Measurements from ENCODE around the gene KDELR1.

The KDELR1 gene

GRCh38 chr19:48342414-48342738, 49.0 kb downstream of the KDELR1 start:
- no peak for DNase-seq (ENCODE audit: low read depth)

DNA sequence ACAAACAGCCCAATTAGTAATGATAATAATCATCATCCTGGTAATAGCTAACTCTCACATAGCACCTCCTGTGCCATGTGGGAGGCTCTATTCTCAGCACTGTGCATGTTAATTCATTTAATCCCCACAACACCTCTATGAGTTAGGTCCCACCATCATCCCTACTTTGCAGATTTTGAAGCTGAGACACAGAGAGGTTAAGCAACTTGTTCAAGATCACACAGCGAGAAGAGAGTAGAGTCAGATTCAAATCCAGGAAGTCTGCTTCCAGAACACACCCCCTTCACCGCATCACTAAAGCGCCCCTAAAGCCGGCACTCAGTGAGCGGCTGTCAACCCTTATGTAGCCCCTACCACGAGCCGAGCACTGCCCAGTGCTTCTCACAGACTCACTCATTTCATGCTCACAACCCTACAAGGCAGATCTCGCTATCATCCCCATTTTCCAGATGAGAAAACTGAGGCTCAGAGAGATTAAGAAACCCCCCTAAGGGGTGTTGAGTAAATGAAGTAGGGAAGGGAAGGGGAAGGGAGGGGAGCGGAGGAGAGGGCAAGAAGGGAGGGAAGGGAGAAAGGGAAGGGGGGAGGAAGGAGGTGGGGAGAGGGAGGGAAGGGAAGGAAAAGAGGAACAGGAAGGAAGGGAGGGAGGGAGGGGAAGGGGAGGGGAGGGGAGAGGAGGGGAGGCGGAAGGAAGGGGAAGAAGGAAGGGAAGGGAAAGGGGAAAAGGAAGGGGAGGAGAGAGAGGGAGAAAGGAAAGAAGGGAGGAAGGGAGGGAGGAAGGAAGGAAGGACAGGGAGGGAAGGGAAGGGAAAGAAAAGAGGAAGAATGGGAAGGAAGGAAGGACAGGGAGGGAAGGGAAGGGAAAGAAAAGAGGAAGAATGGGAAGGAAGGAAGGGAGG, 49.6 kb downstream of the KDELR1 start:
- no peak for DNase-seq (ENCODE audit: low read depth)

- no peak for DNase-seq (ENCODE audit: low read depth)
These were observed 50.4 kb downstream of the KDELR1 start for GRCh38 chr19:48340995-48341394.

- no peak for DNase-seq (ENCODE audit: low read depth)
These were observed 52.4 kb downstream of the KDELR1 start for GRCh38 chr19:48338802-48339503.

DNA sequence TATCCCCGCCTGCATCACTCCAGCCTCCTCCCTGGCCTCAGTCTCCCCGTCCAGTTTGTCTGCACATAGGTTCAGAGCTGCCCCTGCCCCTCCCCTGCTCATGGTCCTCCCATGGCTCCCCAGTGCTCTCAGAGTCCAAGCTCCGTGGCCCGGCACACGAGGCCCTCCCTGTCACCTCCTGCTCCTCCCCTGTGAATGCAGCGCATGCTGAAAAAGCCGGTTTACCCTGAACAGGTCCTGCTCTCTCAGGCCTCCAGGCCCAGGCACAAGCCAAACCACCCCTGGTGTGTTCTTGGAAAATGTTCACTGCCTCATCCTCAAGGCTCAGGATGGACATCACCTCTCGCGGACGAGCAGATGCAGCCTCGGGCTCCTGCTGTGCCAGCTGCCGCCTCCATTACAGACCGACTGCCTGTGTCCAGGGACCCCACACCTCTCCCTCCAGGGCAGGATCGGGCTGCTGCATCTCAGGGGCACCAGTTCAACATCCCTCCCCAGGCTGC, 53.0 kb downstream of the KDELR1 start:
- no peak for DNase-seq (ENCODE audit: low read depth)

DNA sequence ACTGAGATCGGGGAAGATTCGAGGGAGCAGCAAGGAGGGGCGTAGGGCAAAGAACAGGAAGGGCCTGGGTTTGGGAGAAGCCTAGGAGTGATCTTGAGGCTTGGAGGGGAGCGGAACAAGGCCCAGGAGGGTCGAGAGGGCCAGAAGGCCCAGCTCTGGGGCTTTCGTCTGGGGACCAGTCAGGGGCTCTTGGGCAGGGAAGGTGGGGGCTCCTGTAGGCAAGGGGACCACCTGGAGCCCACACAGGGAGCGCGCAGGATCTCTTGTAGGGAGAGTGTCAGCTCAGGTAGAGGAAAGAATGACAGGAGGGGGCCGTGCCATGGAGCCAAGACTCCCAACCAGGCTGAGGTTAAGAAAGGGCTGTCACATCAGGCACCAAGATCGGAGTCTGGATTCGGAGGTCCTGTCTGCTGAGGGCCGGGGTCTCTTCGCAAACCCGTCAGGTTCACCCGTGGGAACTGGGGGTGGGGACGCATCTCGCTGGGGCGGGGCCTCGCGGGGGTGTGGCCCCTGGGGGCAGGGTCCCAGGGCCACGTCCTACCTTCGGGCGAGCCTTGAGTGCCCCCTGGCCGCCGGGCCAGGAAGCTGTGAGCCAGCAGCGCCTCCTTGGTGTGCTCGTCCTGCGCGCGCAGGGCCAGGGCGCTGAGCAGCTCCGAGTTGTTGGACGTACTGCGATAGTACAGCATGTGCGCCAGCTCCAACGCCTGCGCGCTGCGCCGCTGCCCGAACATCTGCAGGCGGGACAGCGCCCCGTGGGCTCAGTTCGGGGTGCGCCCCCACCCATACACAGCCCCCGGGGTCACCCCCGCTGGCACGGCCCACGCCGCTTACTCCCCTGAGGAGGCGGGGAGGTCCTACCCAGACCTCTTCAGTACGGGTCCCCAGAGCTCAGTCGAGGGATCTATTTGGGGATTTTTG, 57.6 kb downstream of the KDELR1 start:
- peak; percentile 79 for DNase-seq (ENCODE audit: low read depth)

DNA sequence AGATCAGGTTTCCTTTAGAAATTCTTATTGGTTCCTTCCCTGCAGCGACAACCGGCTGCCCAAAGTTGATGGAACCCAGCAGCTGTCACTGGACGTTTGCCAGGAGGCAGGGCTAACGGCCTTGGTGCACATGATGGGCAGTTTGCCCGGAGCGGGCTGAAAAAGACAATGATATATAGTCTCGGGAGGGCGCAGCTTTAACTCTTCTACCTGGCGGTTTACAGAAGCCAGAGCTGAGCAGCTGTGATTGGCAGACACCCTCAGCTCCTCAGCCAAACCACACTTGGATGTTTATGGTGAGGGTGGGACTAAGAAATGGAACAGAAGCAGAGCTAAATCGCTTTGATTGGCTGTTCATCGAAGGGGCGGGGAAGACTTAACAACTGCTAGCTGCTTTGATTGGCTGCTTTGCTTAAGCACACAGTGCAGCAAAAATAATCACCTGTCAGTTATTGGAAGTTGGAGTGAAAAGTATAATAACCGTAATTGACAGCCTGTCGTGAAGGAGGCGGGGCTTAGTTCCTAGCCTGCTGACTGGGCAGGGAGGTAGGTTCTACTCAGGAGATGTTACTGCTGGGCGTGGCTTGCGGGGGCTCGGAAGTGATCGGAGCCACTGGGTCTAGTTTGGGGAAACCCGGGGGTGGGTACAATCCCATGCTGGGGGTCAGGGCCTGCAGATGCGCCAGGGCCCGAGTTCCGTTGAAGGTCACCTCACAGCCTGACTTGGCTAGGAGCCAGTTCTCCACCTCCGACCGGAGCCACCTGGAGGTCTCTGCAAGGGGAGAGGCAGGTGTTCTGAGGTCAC, 58.5 kb downstream of the KDELR1 start:
- peak; percentile 95 for DNase-seq (ENCODE audit: low read depth)

Measured in non-pigmented ciliary epithelial cell (primary cell).